Esophagus muscularis mucosa (tissue), 4 donors: ENCODE results near the gene DPYSL3. TPM values are rescaled to one million over a fixed set of nuclear protein-coding genes. Genes with fewer than 3 reads are reported as not detected.

Source experiments
- DNase-seq: peaks from one replicate; pipeline ENCODE4 v3.0.0-alpha.2; 2017; ENCODE audit errors: extremely low spot score
- H3K27ac ChIP-seq, 4 donors: fragments of 200-600 bp; sonication (generic); replicated peaks in 1 of 4; 1 replicate in 3 of 4; 2 replicates in 1 of 4; pipeline ENCODE4 v1.5.1; 2016 to 2019; ENCODE audit warnings: mild to moderate bottlenecking in 1 of 4
- H3K27me3 ChIP-seq, 4 donors: fragments of 200-600 bp; sonication (generic); one replicate each; pipeline versions ENCODE4 v1.5.1 to v1.6.0; 2016 to 2019
- H3K36me3 ChIP-seq, 4 donors: fragments of 200-600 bp; sonication (generic); one replicate each; pipeline ENCODE4 v1.5.1; 2016 to 2019
- H3K4me1 ChIP-seq, 4 donors: fragments of 200-600 bp; sonication (generic); one replicate each; pipeline ENCODE4 v1.5.1; 2016 to 2019
- H3K4me3 ChIP-seq, 4 donors: fragments of 200-600 bp; sonication (generic); 1 replicate in 2 of 4; 2 replicates in 2 of 4; pipeline ENCODE4 v1.5.1; 2016 to 2019; ENCODE audit warnings: mild to moderate bottlenecking in 4 of 4, moderate library complexity in 1 of 4
- H3K9me3 ChIP-seq, 4 donors: fragments of 200-600 bp; sonication (generic); 1 replicate in 3 of 4; 2 replicates in 1 of 4; pipeline ENCODE4 v1.5.1; 2016 to 2019
- EP300 ChIP-seq: sonication (generic); formaldehyde crosslinking; IDR thresholded peaks from one replicate; pipeline ENCODE4 v1.6.1; 2017; ENCODE audit warnings: antibody characterized with exemption
- POLR2A ChIP-seq: fragments of 450-650 bp; IDR thresholded peaks from one replicate; pipeline ENCODE4 v1.6.1; 2017; ENCODE audit warnings: antibody characterized with exemption, moderate library complexity, mild to moderate bottlenecking, low read depth
- POLR2AphosphoS5 ChIP-seq, 2 donors: sonication (generic); formaldehyde crosslinking; IDR thresholded peaks; one replicate each; pipeline ENCODE4 v1.6.1; 2017; ENCODE audit warnings: antibody characterized with exemption in 2 of 2
- WGBS: methylation state at CpG from one replicate; pipeline ENCODE4 v1.1.5; 2018; 5-methylcytosine and 5-hydroxymethylcytosine counted together
- intact Hi-C: fragments of 100-400 bp; cut with DNase I; formaldehyde crosslinking; loops from one replicate; pipeline ENCODE4 v1.15.1; 2023
- total RNA-seq, 4 donors: library from RNA; depleted of rRNA; stranded (reverse); fragments of >200 nt; gene quantifications; one replicate each; pipeline versions ENCODE4 v1.1.0 to v1.2.1, GENCODE V29; 2016
- TF ChIP-seq, protein P1 (sequence below), 3 experiments: fragments of 200-600 bp in 2 of 3; fragments of 450-650 bp in 1 of 3; sonication (generic) in 2 of 3; IDR thresholded peaks; one replicate each; pipeline ENCODE4 v1.5.1; 2017 to 2019; ENCODE audit warnings: antibody characterized with exemption in 3 of 3, mild to moderate bottlenecking in 2 of 3, moderate library complexity in 1 of 3

The DPYSL3 gene
- total RNA-seq, 4 donors from 2014 or later, result 295 to 449 (median 378) TPM

DNA sequence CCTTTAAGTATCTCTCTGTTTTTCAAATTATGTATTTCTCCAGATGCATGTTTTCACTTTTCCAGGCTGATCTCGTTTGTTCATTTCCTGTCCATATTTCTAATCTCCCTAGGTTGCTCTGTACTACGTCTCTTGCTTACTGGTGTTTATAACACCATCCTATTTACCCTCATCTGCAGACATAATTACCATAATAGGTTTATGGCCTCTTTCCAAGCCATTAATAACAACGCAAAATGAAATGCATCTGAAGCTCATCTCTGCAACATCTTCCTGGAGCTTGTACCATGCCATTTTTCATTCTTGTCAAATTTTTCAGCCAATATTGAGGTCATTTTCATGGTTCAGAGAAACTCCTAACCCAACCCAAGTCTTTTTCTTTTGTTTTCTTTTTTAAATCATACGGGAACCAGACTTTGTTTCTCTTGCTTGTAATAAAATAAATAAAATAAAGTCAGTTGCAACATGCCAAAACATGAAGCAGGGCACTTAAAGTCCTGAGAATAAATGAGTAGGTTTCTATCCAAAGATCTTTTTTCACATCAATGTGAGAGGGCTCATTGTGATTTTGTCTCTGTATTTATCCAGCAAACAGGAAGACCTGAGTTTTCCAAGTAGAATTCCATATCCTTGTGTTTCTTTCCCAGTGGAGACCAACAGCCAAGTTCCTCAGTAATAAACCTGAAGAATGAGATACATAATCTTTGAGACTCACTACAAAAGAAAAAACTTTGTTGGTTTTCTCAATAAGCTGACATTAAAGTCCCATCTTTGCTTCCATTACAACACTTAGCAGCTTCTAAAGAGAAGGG, 37.0 kb downstream of the DPYSL3 start:
- Histone ChIP-seq H3K36me3 (no peaks in the 10 kb centered on the region), H3K27ac (peak overlapping the region; percentile 24 to 46 (median 27)), H3K27me3 (no peaks in the 10 kb centered on the region), H3K4me3 (no peak overlapping the region), H3K9me3 (no peaks in the 10 kb centered on the region), H3K4me1 (peaks cover 4 to 50% (median 37%) of the 10 kb centered on the region in 4 donors)
- TF ChIP-seq, protein P1, sequence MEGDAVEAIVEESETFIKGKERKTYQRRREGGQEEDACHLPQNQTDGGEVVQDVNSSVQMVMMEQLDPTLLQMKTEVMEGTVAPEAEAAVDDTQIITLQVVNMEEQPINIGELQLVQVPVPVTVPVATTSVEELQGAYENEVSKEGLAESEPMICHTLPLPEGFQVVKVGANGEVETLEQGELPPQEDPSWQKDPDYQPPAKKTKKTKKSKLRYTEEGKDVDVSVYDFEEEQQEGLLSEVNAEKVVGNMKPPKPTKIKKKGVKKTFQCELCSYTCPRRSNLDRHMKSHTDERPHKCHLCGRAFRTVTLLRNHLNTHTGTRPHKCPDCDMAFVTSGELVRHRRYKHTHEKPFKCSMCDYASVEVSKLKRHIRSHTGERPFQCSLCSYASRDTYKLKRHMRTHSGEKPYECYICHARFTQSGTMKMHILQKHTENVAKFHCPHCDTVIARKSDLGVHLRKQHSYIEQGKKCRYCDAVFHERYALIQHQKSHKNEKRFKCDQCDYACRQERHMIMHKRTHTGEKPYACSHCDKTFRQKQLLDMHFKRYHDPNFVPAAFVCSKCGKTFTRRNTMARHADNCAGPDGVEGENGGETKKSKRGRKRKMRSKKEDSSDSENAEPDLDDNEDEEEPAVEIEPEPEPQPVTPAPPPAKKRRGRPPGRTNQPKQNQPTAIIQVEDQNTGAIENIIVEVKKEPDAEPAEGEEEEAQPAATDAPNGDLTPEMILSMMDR (IDR thresholded peaks at IDR 0.05), result no peak
- TF ChIP-seq POLR2AphosphoS5 (IDR thresholded peaks at IDR 0.05), result no peak
- no peak for TF ChIP-seq POLR2A
- TF ChIP-seq EP300, result no peak
- no peak for DNase-seq
- WGBS, result 29% methylated on average over 4 of the region's 4 CpGs
- intact Hi-C loops, result no loop called here

DNA sequence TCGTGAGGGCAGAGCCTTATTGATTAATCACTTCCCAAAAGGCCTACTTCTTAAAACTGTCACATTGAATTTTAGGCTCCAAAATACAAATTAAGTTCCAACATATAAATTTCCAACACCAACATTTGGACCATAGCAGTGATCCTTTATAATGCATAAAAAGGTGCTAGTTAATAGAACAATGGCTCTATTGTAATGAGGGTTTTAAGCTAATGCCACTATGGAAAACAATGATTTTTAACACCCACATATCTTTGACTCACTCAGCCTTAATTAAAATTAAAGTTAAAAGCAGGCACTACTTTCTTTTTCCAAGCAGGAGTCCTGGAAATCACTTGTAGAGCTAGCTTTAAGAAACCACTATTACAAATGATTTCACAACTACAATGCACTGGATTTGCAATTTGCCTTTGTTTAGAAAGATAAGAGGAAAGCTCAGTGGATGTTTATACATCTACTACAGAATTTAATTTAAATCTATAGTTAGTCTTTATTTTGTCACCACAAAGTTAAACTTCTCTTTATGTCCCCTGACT, 41.8 kb downstream of the DPYSL3 start:
- 96% methylated on average over 1 of the region's 1 CpG for WGBS
- peaks cover 4 to 65% (median 48%) of the 10 kb centered on the region in 4 donors for H3K4me1 ChIP-seq
- H3K27me3 ChIP-seq, result no peaks in the 10 kb centered on the region
- no peak overlapping the region for H3K4me3 ChIP-seq
- no peaks in the 10 kb centered on the region for H3K9me3 ChIP-seq
- no peak for DNase-seq
- TF ChIP-seq, protein P1 (IDR thresholded peaks at IDR 0.05), result no peak
- TF ChIP-seq EP300 (no peak), POLR2A (no peak)
- no peaks in the 10 kb centered on the region for H3K36me3 ChIP-seq
- no peak overlapping the region for H3K27ac ChIP-seq
- intact Hi-C loops, result loop anchor here (10.0 kb wide), 1 partner anchor 243 kb away; no protein-coding TSS in a partner anchor

DNA sequence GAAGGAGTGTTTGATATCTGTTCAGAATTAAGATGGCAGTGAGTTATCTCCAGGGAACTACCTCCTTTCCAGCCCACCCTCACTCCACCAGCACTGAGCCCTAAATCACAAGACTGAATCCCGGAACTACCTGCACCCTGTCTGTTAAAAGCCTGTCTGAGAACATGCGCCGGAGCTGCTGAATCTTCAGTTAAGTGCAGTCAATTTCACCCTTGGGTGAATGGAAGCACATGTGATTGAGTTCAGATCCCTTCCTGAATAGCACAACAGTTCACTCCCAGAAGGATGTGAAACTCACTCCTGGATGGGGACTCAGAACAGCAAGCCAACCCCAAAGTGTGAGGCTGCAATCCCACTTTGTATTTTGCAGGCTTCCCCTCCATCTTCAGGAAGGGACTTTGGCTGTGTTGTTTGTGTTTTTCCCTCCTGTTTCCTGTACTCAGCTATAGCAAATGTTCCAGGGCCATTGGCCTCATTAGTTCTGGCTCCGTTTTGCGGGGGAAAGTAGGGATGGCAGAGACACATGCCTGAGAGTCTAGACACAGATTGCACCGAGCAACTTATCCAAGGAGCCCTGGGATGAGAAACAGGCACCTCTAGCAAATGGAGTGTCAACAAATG, 43.4 kb downstream of the DPYSL3 start:
- H3K36me3 ChIP-seq, result no peaks in the 10 kb centered on the region
- H3K9me3 ChIP-seq, result no peaks in the 10 kb centered on the region
- no peak for DNase-seq
- H3K4me3 ChIP-seq, result no peak overlapping the region
- 58% methylated on average over 4 of the region's 6 CpGs for WGBS
- intact Hi-C loops, result loop anchor here (10.0 kb wide), 1 partner anchor 242 kb away; no protein-coding TSS in a partner anchor
- H3K4me1 ChIP-seq, result peaks cover 0 to 53% (median 40%) of the 10 kb centered on the region in 4 donors
- no peaks in the 10 kb centered on the region for H3K27me3 ChIP-seq
- TF ChIP-seq POLR2AphosphoS5 (IDR thresholded peaks at IDR 0.05) (peak in 1 of 2 donors; percentile 8), POLR2A (no peak), EP300 (no peak)
- TF ChIP-seq, protein P1 (IDR thresholded peaks at IDR 0.05), result no peak
- H3K27ac ChIP-seq, result peak overlapping the region; percentile 24 to 45 (median 29)

DNA sequence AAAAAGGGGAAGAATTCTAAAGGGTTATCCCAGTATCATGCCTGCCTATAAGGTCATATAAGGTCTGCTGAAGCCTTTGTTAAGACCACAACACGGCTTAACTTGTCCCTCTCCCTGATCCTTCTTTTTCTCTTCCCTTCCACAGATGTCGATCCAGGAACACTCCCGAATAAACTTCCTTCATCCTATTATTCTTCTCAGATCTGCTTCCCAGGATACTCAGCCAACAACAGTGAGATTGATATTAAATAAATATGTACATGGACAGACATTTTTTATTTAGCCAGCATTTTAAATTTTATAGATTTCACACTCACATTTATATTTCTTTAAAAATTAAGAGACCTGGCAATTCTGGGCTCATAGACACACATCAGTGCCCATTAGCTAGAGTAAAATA, 44.1 kb downstream of the DPYSL3 start:
- TF ChIP-seq EP300 (no peak), POLR2AphosphoS5 (IDR thresholded peaks at IDR 0.05) (no peak), POLR2A (no peak)
- TF ChIP-seq, protein P1 (IDR thresholded peaks at IDR 0.05), result no peak
- H3K36me3 ChIP-seq, result no peaks in the 10 kb centered on the region
- intact Hi-C loops, result loop anchor here (10.0 kb wide), 1 partner anchor 241 kb away; no protein-coding TSS in a partner anchor
- H3K9me3 ChIP-seq, result no peaks in the 10 kb centered on the region
- peaks cover 0 to 49% (median 37%) of the 10 kb centered on the region in 4 donors for H3K4me1 ChIP-seq
- H3K4me3 ChIP-seq, result no peak overlapping the region
- WGBS, result 42% methylated on average over 3 of the region's 3 CpGs
- H3K27me3 ChIP-seq, result no peaks in the 10 kb centered on the region
- no peak for DNase-seq
- H3K27ac ChIP-seq, result peak overlapping the region; percentile 24 to 45 (median 28)
